K562 (cell line): ENCODE data around the gene MAP4K4. TPM values are rescaled to one million over a fixed set of nuclear protein-coding genes. Genes with fewer than 3 reads are reported as not detected.

Source experiments
- ATAC-seq: fragments of 200-7000 bp; cut with Tn5 transposase; 3 replicates; pipeline ENCODE4 v1.9.1; 2020; ENCODE audit warnings: moderate library complexity
- BruUV-seq: library from RNA; stranded (reverse); fragments of 400-500 nt; replicated peaks from 2 replicates; lab custom pipeline; 2021; lab: Mats Ljungman, UMichigan
- CTCF ChIA-PET: fragments of 300-600 bp; formaldehyde crosslinking; extraction: SDS; loops from one replicate; lab custom pipeline; 2021; ENCODE audit warnings: low intra/inter-chr PET ratio; lab: Yijun Ruan, JAX
- POLR2A ChIA-PET: fragments of 300-600, 350-650 bp; sonication (Branson Sonifier 250); formaldehyde crosslinking; extraction: SDS; loops from one replicate; lab custom pipeline; 2021; ENCODE audit warnings: antibody characterized with exemption, inconsistent platforms; lab: Yijun Ruan, JAX
- DNase-seq, 4 experiments: peaks; one replicate each; pipeline versions ENCODE4 v3.0.0 to v3.0.0-alpha.2; 2011 to 2018; ENCODE audit warnings: low spot score in 3 of 4, mixed read lengths in 3 of 4; ENCODE audit errors: extremely low read depth in 1 of 4
- FAIRE-seq: peaks from 2 replicates; lab custom pipeline; 2011; peaks lifted over from hg19 to GRCh38; lab: Jason Lieb, UNC
- H2AFZ ChIP-seq: 2 replicates; pipeline ENCODE4 v1.6.0; 2011; ENCODE audit warnings: low read depth, low read length, control low read depth, inconsistent platforms
- H3K27ac ChIP-seq: fragments of 200-600 bp; 3 replicates; pipeline ENCODE4 v1.8.0; 2011; ENCODE audit warnings: low read depth, mild to moderate bottlenecking, control low read depth, inconsistent platforms, low read length, moderate library complexity, mixed read lengths; ENCODE audit errors: extremely low read depth
- H3K27me3 ChIP-seq, 2 experiments: fragments of 300-600 bp in 1 of 2; 2 replicates in 1 of 2; 3 replicates in 1 of 2; pipeline versions ENCODE4 v1.6.0 to v1.8.0; 2011; ENCODE audit warnings: inconsistent platforms in 2 of 2, low read length in 2 of 2, mild to moderate bottlenecking in 1 of 2, mixed read lengths in 1 of 2, moderate library complexity in 1 of 2; ENCODE audit not compliant: control insufficient read depth in 2 of 2, insufficient read depth in 2 of 2
- H3K36me3 ChIP-seq: fragments of 300-600 bp; 3 replicates; pipeline ENCODE4 v1.8.0; 2011; ENCODE audit warnings: mild to moderate bottlenecking, low read length, inconsistent platforms; ENCODE audit not compliant: control insufficient read depth, insufficient read depth
- H3K4me1 ChIP-seq, 2 experiments: fragments of 200-600 bp in 1 of 2; replicated peaks in 1 of 2; 2 replicates in 1 of 2; 3 replicates in 1 of 2; pipeline versions ENCODE4 v1.5.1 to v1.8.0; 2011; ENCODE audit warnings: inconsistent platforms in 2 of 2, low read length in 2 of 2, mild to moderate bottlenecking in 1 of 2, mixed read lengths in 1 of 2, moderate library complexity in 1 of 2; ENCODE audit not compliant: control insufficient read depth in 2 of 2, insufficient read depth in 2 of 2
- H3K4me2 ChIP-seq: 2 replicates; pipeline ENCODE4 v1.6.1; 2011; ENCODE audit warnings: low read length, control low read depth, inconsistent platforms, mixed read lengths; ENCODE audit not compliant: insufficient read depth
- H3K4me3 ChIP-seq: fragments of 200-600 bp; sonication (generic), shearing (Covaris generic); 2 replicates; pipeline ENCODE4 v1.5.1; 2016; ENCODE audit warnings: control low read depth, inconsistent platforms
- H3K79me2 ChIP-seq: fragments of 200-600 bp; 3 replicates; pipeline ENCODE4 v1.8.0; 2011; ENCODE audit warnings: low read length, inconsistent platforms; ENCODE audit not compliant: control insufficient read depth, insufficient read depth
- H3K9ac ChIP-seq, 2 experiments: 2 replicates each; pipeline versions ENCODE4 v1.6.0 to v1.6.1; 2011; ENCODE audit warnings: low read depth in 2 of 2, low read length in 2 of 2, control low read depth in 1 of 2, inconsistent platforms in 1 of 2, mild to moderate bottlenecking in 1 of 2, mixed read lengths in 1 of 2; ENCODE audit not compliant: insufficient read depth in 1 of 2
- H3K9me1 ChIP-seq: one replicate; pipeline ENCODE4 v1.6.0; 2011; ENCODE audit warnings: inconsistent platforms, mild to moderate bottlenecking, low read length, moderate library complexity; ENCODE audit not compliant: control insufficient read depth, insufficient read depth
- H3K9me3 ChIP-seq: replicated peaks from 2 replicates; pipeline ENCODE4 v1.5.1; 2011; ENCODE audit warnings: low read depth, low read length, inconsistent platforms; ENCODE audit not compliant: control insufficient read depth, insufficient read depth
- H4K20me1 ChIP-seq: replicated peaks from 2 replicates; pipeline ENCODE4 v1.6.1; 2011; ENCODE audit warnings: low read length, inconsistent platforms, mixed read lengths; ENCODE audit not compliant: control insufficient read depth, insufficient read depth
- ETV6 ChIP-seq, 3 experiments: fragments of 150-350 bp in 1 of 3; sonication (generic) in 1 of 3; formaldehyde crosslinking in 1 of 3; IDR thresholded peaks; 2 replicates each; pipeline versions ENCODE4 v1.6.1 to v1.8.0; 2014 to 2022; ENCODE audit warnings: borderline replicate concordance in 2 of 3, low read depth in 2 of 3, antibody characterized with exemption in 1 of 3, low read length in 1 of 3, mild to moderate bottlenecking in 1 of 3, missing genetic modification reagents in 1 of 3
- RAD51 ChIP-seq: fragments of 450-650 bp; IDR thresholded peaks from 2 replicates; pipeline ENCODE4 v1.7.1; 2016; ENCODE audit warnings: low read depth, mild to moderate bottlenecking, borderline replicate concordance
- THRA ChIP-seq: fragments of 450-650 bp; IDR thresholded peaks from 2 replicates; pipeline ENCODE4 v1.6.1; 2017; ENCODE audit warnings: mild to moderate bottlenecking, moderate library complexity
- VEZF1 ChIP-seq: fragments of 200-800 bp; sonication (Bioruptor generic); IDR thresholded peaks from 2 replicates; pipeline ENCODE4 v1.6.1; 2017; ENCODE audit warnings: missing genetic modification characterization, missing compliant biosample characterization
- WGBS: fragments of 100-300 bp; shearing (Covaris generic); methylation state at CpG from one replicate; pipeline ENCODE4 v1.1.6; 2016; ENCODE audit warnings: low coverage, mixed read lengths; ENCODE audit not compliant: insufficient coverage; ENCODE audit errors: missing lambda C conversion rate; 5-methylcytosine and 5-hydroxymethylcytosine counted together
- in situ Hi-C: fragments of 300-500 bp; cut with MboI; formaldehyde crosslinking; loops from 4 replicates; pipeline ENCODE4 v1.15.0; 2018; ENCODE audit warnings: inconsistent platforms, mixed read lengths
- intact Hi-C: fragments of 100-400 bp; cut with micrococcal nuclease; formaldehyde crosslinking; loops from 2 replicates; pipeline ENCODE4 v1.14.2; 2022
- polyA plus RNA-seq, 8 experiments: library from polyadenylated mRNA; depleted of rRNA in 4 of 8; stranded (reverse) in 5 of 8; unstranded in 3 of 8; fragments of >200 nt; fragmentation: Nextera tagmentation in 2 of 8; fragmentation: Illumina TruSeq in 1 of 8; extraction: Ambion mirVana in 2 of 8; extraction: Trizol in 1 of 8; gene quantifications; 2 replicates each; pipeline versions ENCODE4 v1.2.1 to v1.2.3, GENCODE V29; 2011 to 2014; ENCODE audit warnings: inconsistent platforms in 1 of 8, missing spikeins in 1 of 8
- total RNA-seq, 7 experiments: library from RNA; depleted of rRNA in 6 of 7; stranded (reverse); fragments of >200 nt in 6 of 7; fragmentation: Illumina TruSeq in 2 of 7; extraction: Trizol in 2 of 7; gene quantifications; 2 replicates each; pipeline versions ENCODE4 v1.2.1 to v1.2.3, GENCODE V29; 2011 to 2021; ENCODE audit warnings: low replicate concordance in 1 of 7
- TF ChIP-seq, protein P1 (sequence below): sonication (generic); formaldehyde crosslinking; IDR thresholded peaks from 2 replicates; pipeline ENCODE4 v1.8.0; 2022; ENCODE audit warnings: mild to moderate bottlenecking, missing genetic modification reagents

Gene MAP4K4
- total and polyA plus RNA-seq, 9 of the 15 experiments (the other 6 are each of a cell fraction or from before 2014, with no cell fraction given): 7.6 to 76.4 (median 50.6) TPM

GRCh38 chr2:101892377-101892776 lies 194.9 kb downstream of the MAP4K4 start (continued):
- no peak for TF ChIP-seq THRA

DNA sequence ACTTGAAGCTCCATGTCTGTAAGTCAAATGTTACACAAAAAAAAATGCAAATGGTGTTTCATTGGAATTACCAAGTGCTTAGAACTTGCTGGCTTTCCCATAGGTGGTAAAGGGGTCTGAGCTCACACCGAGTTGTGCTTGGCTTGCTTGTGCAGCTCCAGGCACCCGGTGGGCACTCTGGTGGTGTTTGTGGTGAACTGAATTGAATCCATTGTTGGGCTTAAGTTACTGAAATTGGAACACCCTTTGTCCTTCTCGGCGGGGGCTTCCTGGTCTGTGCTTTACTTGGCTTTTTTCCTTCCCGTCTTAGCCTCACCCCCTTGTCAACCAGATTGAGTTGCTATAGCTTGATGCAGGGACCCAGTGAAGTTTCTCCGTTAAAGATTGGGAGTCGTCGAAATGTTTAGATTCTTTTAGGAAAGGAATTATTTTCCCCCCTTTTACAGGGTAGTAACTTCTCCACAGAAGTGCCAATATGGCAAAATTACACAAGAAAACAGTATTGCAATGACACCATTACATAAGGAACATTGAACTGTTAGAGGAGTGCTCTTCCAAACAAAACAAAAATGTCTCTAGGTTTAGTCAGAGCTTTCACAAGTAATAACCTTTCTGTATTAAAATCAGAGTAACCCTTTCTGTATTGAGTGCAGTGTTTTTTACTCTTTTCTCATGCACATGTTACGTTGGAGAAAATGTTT lies 196.3 kb downstream of the MAP4K4 start:
- Histone ChIP-seq H3K4me3 (no peak overlapping the region), H3K4me2 (no peak overlapping the region), H3K36me3 (peaks cover 29% of the 10 kb centered on the region; the same call in 2 of the 3 replicates), H4K20me1 (no peaks in the 10 kb centered on the region), H3K27ac (no peak overlapping the region), H3K9ac (no peak overlapping the region), H3K9me1 (no peaks in the 10 kb centered on the region), H2AFZ (no peak overlapping the region), H3K79me2 (no peaks in the 10 kb centered on the region), H3K27me3 (no peaks in the 10 kb centered on the region), H3K9me3 (no peaks in the 10 kb centered on the region), H3K4me1 (no peaks in the 10 kb centered on the region)
- DNase-seq (no peak), ATAC-seq (no peak), FAIRE-seq (no peak)
- CTCF ChIA-PET: no interaction called here
- intact Hi-C loops (no loop called here), in situ Hi-C loops (no loop called here)
- BruUV-seq: no TSS peak
- TF ChIP-seq, protein P1, sequence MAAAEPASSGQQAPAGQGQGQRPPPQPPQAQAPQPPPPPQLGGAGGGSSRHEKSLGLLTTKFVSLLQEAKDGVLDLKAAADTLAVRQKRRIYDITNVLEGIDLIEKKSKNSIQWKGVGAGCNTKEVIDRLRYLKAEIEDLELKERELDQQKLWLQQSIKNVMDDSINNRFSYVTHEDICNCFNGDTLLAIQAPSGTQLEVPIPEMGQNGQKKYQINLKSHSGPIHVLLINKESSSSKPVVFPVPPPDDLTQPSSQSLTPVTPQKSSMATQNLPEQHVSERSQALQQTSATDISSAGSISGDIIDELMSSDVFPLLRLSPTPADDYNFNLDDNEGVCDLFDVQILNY: no peak
- no peak for TF ChIP-seq VEZF1
- TF ChIP-seq ETV6 (IDR thresholded peaks at IDR 0.05; ENCODE audit: borderline replicate concordance in 1 of 2, low read depth in 2 of 2, low read length in 1 of 2): no peak
- no peak for TF ChIP-seq ETV6 (CRISPR knock-in tag; IDR thresholded peaks at IDR 0.05; ENCODE audit: borderline replicate concordance)
- no peak for TF ChIP-seq RAD51
- POLR2A ChIA-PET: interaction anchor here (0.8 to 1.9 kb wide), 2 partner anchors 10 to 14 kb away, joined by 3 to 4 read pairs; no protein-coding TSS in a partner anchor
- WGBS: 90% methylated on average over 9 of the region's 9 CpGs
